Activated CD8-positive, alpha-beta memory T cell treated with anti-CD3 and anti-CD28 coated beads, Interleukin-2, amount 50 U/mL, for 24 hours (primary cell): Measurements from ENCODE around the gene RPS17.

Experiments used
- DNase-seq: peaks from one replicate; pipeline ENCODE4 v3.0.0-alpha.2; 2020; ENCODE audit errors: extremely low read depth

RPS17 gene

GRCh38 chr15:82540055-82540983 is at the start of gene RPS17:
Gene RPS17, minus strand, starts transcription at chr15:82540457. Its CDS starts 29 bp downstream, at chr15:82540428.
- DNase-seq, result peak; percentile 91

GRCh38 chr15:82587805-82588204 is 47.5 kb upstream of the RPS17 start:
- DNase-seq, result no peak

- DNase-seq, result no peak
These were observed 44.8 kb upstream of the RPS17 start for GRCh38 chr15:82585072-82585471.

- no peak for DNase-seq
These were observed 40.5 kb upstream of the RPS17 start for GRCh38 chr15:82580713-82581112.

- DNase-seq, result no peak
These were observed 35.1 kb upstream of the RPS17 start for GRCh38 chr15:82575335-82575734.

GRCh38 chr15:82572986-82573385 is 32.7 kb upstream of the RPS17 start:
- DNase-seq, result no peak

GRCh38 chr15:82572311-82572710 is 32.1 kb upstream of the RPS17 start:
- no peak for DNase-seq

- no peak for DNase-seq
These were observed 31.5 kb upstream of the RPS17 start for GRCh38 chr15:82571722-82572222.

- DNase-seq, result no peak
These were observed 30.7 kb upstream of the RPS17 start for GRCh38 chr15:82570721-82571508.

- DNase-seq, result no peak
These were observed 29.6 kb upstream of the RPS17 start for GRCh38 chr15:82569834-82570233.

GRCh38 chr15:82568986-82569385 is 28.7 kb upstream of the RPS17 start:
- DNase-seq, result no peak

GRCh38 chr15:82567661-82568060 is 27.4 kb upstream of the RPS17 start:
- no peak for DNase-seq

GRCh38 chr15:82566690-82567089 is 26.4 kb upstream of the RPS17 start:
- DNase-seq, result no peak

GRCh38 chr15:82558502-82558901 is 18.2 kb upstream of the RPS17 start:
- DNase-seq, result no peak

GRCh38 chr15:82556315-82557035 is 16.2 kb upstream of the RPS17 start:
- no peak for DNase-seq

- no peak for DNase-seq
These were observed 14.6 kb upstream of the RPS17 start for GRCh38 chr15:82554849-82555248.

- no peak for DNase-seq
These were observed 14.1 kb upstream of the RPS17 start for GRCh38 chr15:82554351-82554750.

- DNase-seq, result no peak
These were observed 13.6 kb upstream of the RPS17 start for GRCh38 chr15:82553846-82554245.

- no peak for DNase-seq
These were observed 12.6 kb upstream of the RPS17 start for GRCh38 chr15:82552861-82553260.

- DNase-seq, result no peak
These were observed 11.5 kb upstream of the RPS17 start for GRCh38 chr15:82551646-82552247.

GRCh38 chr15:82549199-82549665 is 9.0 kb upstream of the RPS17 start:
- DNase-seq, result no peak
